Sigmoid colon (tissue), 4 donors: ENCODE measurements around the gene SRF.

Experiments used
- EP300 ChIP-seq, 4 donors: sonication (generic); formaldehyde crosslinking; IDR thresholded peaks; one replicate each; pipeline ENCODE4 v1.6.1; 2017; ENCODE audit warnings: antibody characterized with exemption in 4 of 4
- POLR2A ChIP-seq, 2 donors: fragments of 450-650 bp; IDR thresholded peaks; one replicate each; pipeline ENCODE4 v1.6.1; 2016; ENCODE audit warnings: antibody characterized with exemption in 2 of 2, mild to moderate bottlenecking in 2 of 2, moderate library complexity in 2 of 2
- TF ChIP-seq, protein P1 (sequence below), 4 experiments: fragments of 450-650 bp in 3 of 4; fragments of 200-600 bp in 1 of 4; IDR thresholded peaks; one replicate each; pipeline ENCODE4 v1.5.1; 2016 to 2019; ENCODE audit warnings: antibody characterized with exemption in 4 of 4, mild to moderate bottlenecking in 3 of 4, moderate library complexity in 2 of 4

DNA sequence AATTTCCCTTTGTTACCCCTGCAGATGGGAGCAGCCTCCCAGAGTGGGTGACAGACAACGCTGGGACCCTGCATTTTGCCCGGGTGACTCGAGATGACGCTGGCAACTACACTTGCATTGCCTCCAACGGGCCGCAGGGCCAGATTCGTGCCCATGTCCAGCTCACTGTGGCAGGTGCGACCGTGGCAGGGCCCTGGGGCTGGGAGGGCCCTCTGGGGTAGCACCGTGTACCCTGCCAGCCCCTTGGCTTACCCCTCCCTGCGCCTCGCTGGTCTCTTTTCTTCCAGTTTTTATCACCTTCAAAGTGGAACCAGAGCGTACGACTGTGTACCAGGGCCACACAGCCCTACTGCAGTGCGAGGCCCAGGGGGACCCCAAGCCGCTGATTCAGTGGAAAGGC is 29.4 kb upstream of the SRF start:
- TF ChIP-seq, protein P1, sequence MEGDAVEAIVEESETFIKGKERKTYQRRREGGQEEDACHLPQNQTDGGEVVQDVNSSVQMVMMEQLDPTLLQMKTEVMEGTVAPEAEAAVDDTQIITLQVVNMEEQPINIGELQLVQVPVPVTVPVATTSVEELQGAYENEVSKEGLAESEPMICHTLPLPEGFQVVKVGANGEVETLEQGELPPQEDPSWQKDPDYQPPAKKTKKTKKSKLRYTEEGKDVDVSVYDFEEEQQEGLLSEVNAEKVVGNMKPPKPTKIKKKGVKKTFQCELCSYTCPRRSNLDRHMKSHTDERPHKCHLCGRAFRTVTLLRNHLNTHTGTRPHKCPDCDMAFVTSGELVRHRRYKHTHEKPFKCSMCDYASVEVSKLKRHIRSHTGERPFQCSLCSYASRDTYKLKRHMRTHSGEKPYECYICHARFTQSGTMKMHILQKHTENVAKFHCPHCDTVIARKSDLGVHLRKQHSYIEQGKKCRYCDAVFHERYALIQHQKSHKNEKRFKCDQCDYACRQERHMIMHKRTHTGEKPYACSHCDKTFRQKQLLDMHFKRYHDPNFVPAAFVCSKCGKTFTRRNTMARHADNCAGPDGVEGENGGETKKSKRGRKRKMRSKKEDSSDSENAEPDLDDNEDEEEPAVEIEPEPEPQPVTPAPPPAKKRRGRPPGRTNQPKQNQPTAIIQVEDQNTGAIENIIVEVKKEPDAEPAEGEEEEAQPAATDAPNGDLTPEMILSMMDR (IDR thresholded peaks at IDR 0.05) = no peak
- TF ChIP-seq POLR2A (IDR thresholded peaks at IDR 0.05) (no peak), EP300 (IDR thresholded peaks at IDR 0.05) (no peak)
